Neutrophil (primary cell): ENCODE results near the gene ZSCAN12.

Source experiments
- H3K27ac ChIP-seq: fragments of 200-600 bp; sonication (generic); 2 replicates; pipeline ENCODE4 v1.5.1; 2016; ENCODE audit warnings: mild to moderate bottlenecking, moderate library complexity
- H3K27me3 ChIP-seq: fragments of 200-600 bp; sonication (generic); 2 replicates; pipeline ENCODE4 v1.6.0; 2016; ENCODE audit warnings: mild to moderate bottlenecking
- H3K36me3 ChIP-seq: fragments of 200-600 bp; sonication (generic); 2 replicates; pipeline ENCODE4 v1.5.1; 2017
- H3K4me1 ChIP-seq, 2 experiments: fragments of 200-600 bp in 1 of 2; sonication (generic) in 1 of 2; 1 replicate in 1 of 2; 2 replicates in 1 of 2; pipeline versions ENCODE4 v1.5.1 to v1.6.1; 2013 to 2016; ENCODE audit warnings: low read depth in 1 of 2, low read length in 1 of 2, mild to moderate bottlenecking in 1 of 2, moderate library complexity in 1 of 2; ENCODE audit not compliant: control insufficient read depth in 1 of 2, insufficient read depth in 1 of 2
- H3K4me3 ChIP-seq, 2 experiments: fragments of 200-600 bp in 1 of 2; sonication (generic) in 1 of 2; 1 replicate in 1 of 2; 2 replicates in 1 of 2; pipeline ENCODE4 v1.5.1; 2013 to 2016; ENCODE audit warnings: low read depth in 1 of 2, low read length in 1 of 2, mild to moderate bottlenecking in 1 of 2, moderate library complexity in 1 of 2
- H3K9me3 ChIP-seq: fragments of 200-600 bp; sonication (generic); 2 replicates; pipeline ENCODE4 v1.5.1; 2016
- TF ChIP-seq, protein P1 (sequence below): fragments of 200-600 bp; sonication (generic); IDR thresholded peaks from 2 replicates; pipeline ENCODE4 v1.5.1; 2016; ENCODE audit warnings: antibody characterized with exemption

Gene ZSCAN12

DNA sequence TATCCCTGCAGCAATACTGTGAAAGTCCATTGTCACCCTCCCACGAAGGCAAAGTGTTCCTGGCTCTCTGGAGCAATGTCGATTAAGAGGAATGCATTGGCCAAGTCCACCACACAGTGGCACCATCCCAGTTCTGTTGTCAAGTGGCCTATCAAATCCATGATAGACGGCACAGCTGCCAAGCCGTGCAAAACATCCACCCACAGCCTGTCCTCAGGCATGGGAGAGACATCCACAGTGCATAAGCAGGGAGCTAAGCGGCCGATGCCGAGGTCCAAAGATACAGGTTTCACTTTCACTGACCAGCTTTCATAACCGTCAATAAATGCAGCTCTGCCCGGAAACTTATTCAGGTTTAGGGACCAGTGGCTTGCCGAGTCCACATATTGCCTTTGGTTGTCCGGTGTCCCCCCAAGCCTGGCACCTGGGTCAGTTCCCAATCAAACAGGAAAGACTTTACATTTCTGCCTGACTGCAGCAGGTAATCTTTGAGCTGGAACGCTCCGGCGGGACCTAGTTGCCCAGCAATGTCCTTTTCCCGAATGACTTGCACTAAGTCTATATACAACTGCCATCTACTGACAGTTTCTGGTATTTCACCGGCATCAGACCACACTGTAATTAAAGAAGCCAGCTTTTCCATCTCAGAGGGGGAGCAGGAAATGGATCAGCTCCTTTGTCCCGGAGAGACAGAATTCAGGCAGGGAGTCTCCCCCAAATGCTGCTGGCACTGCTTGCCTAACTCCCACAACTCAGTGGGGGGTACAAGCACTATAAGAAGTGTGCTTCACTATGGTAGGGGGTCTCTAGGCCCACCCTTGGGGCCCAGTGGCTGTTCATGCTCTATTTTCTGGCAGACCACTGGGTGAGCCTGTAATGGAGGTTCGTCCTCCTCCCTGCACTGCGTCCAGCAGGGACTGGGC, 43.5 kb downstream of the ZSCAN12 start:
- H3K36me3 ChIP-seq: no peaks in the 10 kb centered on the region
- H3K4me1 ChIP-seq: peaks cover 20 to 22% of the 10 kb centered on the region in 2 experiments
- peak overlapping the region; percentile 76 for H3K27ac ChIP-seq
- no peaks in the 10 kb centered on the region for H3K9me3 ChIP-seq
- H3K4me3 ChIP-seq: peak overlapping the region; percentile 62 to 81
- no peaks in the 10 kb centered on the region for H3K27me3 ChIP-seq
- TF ChIP-seq, protein P1, sequence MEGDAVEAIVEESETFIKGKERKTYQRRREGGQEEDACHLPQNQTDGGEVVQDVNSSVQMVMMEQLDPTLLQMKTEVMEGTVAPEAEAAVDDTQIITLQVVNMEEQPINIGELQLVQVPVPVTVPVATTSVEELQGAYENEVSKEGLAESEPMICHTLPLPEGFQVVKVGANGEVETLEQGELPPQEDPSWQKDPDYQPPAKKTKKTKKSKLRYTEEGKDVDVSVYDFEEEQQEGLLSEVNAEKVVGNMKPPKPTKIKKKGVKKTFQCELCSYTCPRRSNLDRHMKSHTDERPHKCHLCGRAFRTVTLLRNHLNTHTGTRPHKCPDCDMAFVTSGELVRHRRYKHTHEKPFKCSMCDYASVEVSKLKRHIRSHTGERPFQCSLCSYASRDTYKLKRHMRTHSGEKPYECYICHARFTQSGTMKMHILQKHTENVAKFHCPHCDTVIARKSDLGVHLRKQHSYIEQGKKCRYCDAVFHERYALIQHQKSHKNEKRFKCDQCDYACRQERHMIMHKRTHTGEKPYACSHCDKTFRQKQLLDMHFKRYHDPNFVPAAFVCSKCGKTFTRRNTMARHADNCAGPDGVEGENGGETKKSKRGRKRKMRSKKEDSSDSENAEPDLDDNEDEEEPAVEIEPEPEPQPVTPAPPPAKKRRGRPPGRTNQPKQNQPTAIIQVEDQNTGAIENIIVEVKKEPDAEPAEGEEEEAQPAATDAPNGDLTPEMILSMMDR: peak; percentile 87

DNA sequence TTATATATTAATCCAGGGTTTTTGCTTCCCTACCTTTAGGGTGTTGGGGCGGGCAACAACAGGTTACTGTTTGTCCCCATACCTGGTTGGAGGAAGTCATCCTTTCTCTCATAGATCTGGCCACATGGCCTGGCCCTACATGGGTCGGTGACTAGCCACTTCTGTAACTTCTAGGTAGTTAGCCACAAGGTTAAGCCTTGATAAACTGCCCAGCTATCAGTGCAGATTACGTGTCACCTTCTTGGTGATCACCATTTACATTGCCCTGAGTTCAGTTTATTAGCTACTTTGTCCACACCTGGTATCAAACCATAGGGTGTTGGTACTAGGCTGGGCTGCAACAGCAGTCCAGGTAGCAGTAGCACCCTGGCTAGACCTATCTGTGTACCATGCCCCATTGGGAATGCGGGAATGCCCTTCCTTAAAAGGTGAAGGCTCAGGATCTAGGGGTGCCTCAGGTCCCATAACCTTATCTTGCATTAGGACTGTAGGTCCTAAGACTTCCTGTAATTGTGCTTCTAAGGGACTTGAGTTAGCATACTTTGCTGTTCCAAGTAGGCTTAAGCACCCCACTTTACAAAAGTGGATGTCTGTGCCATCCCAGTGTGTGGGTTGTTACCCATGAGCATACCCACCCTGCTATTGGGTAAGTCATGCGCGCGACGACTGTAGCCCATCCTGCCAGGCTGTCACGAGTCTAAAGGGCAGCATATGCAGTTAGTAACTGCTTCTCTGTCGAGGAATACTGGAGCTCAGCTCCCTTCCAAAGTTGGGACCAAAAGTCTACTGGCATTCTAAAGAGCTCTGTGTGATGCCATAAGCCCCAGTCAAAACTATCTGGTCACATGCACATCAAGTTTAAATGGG, 44.6 kb downstream of the ZSCAN12 start:
- Histone ChIP-seq H3K9me3 (no peaks in the 10 kb centered on the region), H3K27ac (peak overlapping the region; percentile 76), H3K36me3 (no peaks in the 10 kb centered on the region), H3K4me3 (peak overlapping the region; percentile 62 to 81), H3K27me3 (no peaks in the 10 kb centered on the region), H3K4me1 (peaks cover 29 to 30% of the 10 kb centered on the region in 2 experiments)
- TF ChIP-seq, protein P1: no peak

DNA sequence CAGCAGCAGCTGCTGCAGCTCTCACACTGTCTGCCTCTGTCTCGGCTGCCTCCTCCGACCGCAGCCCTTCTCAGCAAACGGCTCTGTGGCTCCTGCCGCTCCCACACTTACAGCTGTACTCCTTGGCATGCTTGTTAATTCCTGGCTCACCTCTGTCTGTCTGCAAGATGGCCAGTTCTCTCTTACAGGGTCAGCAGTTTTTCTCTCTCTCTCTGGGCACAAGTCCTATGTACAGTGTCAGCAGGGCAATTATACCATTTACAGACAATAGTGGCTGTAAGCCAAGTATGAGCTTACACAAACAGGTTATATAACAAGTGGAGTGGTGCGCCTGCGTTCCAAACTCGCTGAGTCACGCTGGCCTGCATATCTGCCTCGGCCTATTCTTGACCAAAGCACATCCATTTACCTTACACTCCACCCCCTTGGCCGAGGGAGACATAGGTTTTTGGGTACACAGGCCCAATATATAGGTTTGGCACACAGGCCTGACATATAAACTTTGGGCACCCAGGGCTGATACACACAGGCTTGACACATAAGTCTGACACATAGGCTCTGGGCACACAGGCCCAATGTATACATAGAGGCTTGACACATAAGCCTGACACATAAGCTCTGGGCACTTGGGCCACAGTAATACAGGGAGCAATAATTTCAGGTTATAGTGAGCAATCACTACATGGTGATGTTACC, 45.4 kb downstream of the ZSCAN12 start:
- TF ChIP-seq, protein P1: no peak
- Histone ChIP-seq H3K9me3 (no peaks in the 10 kb centered on the region), H3K27ac (no peak overlapping the region), H3K4me1 (peaks cover 34 to 35% of the 10 kb centered on the region in 2 experiments), H3K36me3 (no peaks in the 10 kb centered on the region), H3K4me3 (no peak overlapping the region), H3K27me3 (no peaks in the 10 kb centered on the region)

DNA sequence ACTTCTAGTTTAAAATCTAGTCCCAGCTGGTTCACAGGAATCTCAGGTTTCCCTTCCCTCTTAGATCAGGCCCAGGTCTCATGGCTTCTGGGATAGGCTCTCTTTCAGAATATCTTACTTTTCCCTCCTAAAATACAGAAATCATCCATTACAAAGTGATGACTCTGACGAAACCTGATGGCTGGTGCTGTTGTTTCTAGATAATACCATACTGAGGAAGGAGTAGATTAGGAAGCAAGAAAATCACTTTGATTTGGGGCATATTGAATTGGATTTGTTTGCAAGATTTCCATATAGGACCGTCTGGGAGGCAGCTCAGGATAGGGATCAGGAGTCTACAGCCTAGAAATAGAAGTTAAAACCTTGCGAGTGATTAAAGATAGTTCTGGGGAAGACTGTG, 46.2 kb downstream of the ZSCAN12 start:
- Histone ChIP-seq H3K36me3 (no peaks in the 10 kb centered on the region), H3K4me3 (no peak overlapping the region), H3K27me3 (peaks cover under 1% of the 10 kb centered on the region), H3K9me3 (no peaks in the 10 kb centered on the region), H3K4me1 (peaks cover 34 to 35% of the 10 kb centered on the region in 2 experiments), H3K27ac (no peak overlapping the region)
- TF ChIP-seq, protein P1: no peak

DNA sequence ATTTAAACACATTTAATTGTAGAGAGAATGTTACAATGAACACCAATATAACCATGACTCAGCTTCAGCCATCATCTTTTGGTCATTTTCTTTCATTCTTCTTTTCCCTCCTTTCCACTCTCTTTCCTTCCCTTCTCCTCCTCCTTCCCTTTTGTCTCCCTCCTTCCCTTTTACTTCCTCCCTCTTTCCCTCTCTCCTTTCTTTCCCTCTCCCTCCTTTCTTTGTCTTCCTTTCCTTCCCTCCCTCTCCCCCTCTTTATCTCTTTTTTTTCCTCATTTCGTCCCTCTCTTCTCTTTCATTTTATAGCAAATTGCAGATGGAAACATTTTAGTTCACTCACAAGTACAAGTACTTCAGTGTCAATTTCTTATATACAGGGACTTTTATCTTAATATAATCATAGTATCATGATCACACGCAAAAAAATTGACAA, 48.0 kb downstream of the ZSCAN12 start:
- no peak overlapping the region for H3K27ac ChIP-seq
- H3K4me1 ChIP-seq: peaks cover 25 to 27% of the 10 kb centered on the region in 2 experiments
- no peaks in the 10 kb centered on the region for H3K36me3 ChIP-seq
- H3K4me3 ChIP-seq: no peak overlapping the region
- TF ChIP-seq, protein P1: no peak
- H3K9me3 ChIP-seq: no peaks in the 10 kb centered on the region
- H3K27me3 ChIP-seq: peaks cover 17% of the 10 kb centered on the region
